Smooth muscle cell (in vitro differentiated cells): ENCODE measurements around the gene TRIM2. TPM values are rescaled to one million over a fixed set of nuclear protein-coding genes. Genes with fewer than 3 reads are reported as not detected.
A peak's percentile ranks its signal among the peaks of the same experiment; 100 is the strongest.

Source experiments
- DNase-seq: peaks from one replicate; lab custom pipeline; 2025; ENCODE audit not compliant: unreplicated experiment; lab: John Stamatoyannopoulos, UW
- H2AFZ ChIP-seq: fragments of 200-600 bp; sonication (generic); 2 replicates; pipeline ENCODE4 v1.6.0; 2016; ENCODE audit warnings: antibody characterized with exemption, low read depth, mild to moderate bottlenecking
- H3F3A ChIP-seq: fragments of 200-600 bp; sonication (generic); 2 replicates; pipeline ENCODE4 v1.6.0; 2017; ENCODE audit warnings: antibody characterized with exemption, low read depth
- H3K27ac ChIP-seq: fragments of 200-600 bp; sonication (generic); 2 replicates; pipeline ENCODE4 v1.5.1; 2016; ENCODE audit warnings: low read depth, mild to moderate bottlenecking
- H3K27me3 ChIP-seq: fragments of 200-600 bp; sonication (generic); 2 replicates; pipeline ENCODE4 v1.6.1; 2016; ENCODE audit warnings: low read depth, mild to moderate bottlenecking
- H3K36me3 ChIP-seq: fragments of 200-600 bp; sonication (generic); 2 replicates; pipeline ENCODE4 v1.5.1; 2016; ENCODE audit warnings: low read depth
- H3K4me1 ChIP-seq: fragments of 200-600 bp; sonication (generic); 2 replicates; pipeline ENCODE4 v1.5.1; 2016; ENCODE audit warnings: low read depth
- H3K4me2 ChIP-seq: fragments of 200-600 bp; sonication (generic); 2 replicates; pipeline ENCODE4 v1.6.0; 2016; ENCODE audit warnings: mild to moderate bottlenecking
- H3K4me3 ChIP-seq: fragments of 200-600 bp; sonication (generic); 2 replicates; pipeline ENCODE4 v1.5.1; 2016; ENCODE audit warnings: mild to moderate bottlenecking
- H3K79me2 ChIP-seq: fragments of 200-600 bp; sonication (generic); 2 replicates; pipeline ENCODE4 v1.6.0; 2016; ENCODE audit warnings: low read depth, mild to moderate bottlenecking
- H3K9ac ChIP-seq: fragments of 200-600 bp; sonication (generic); 2 replicates; pipeline ENCODE4 v1.6.0; 2016; ENCODE audit warnings: low read depth
- H3K9me3 ChIP-seq: fragments of 200-600 bp; sonication (generic); replicated peaks from 2 replicates; pipeline ENCODE4 v1.5.1; 2016; ENCODE audit warnings: low read depth
- H4K20me1 ChIP-seq: fragments of 200-600 bp; sonication (generic); 2 replicates; pipeline ENCODE4 v1.6.0; 2016; ENCODE audit warnings: low read depth
- CTCF ChIP-seq: fragments of 200-600 bp; sonication (generic); IDR thresholded peaks from 2 replicates; pipeline ENCODE4 v1.5.1; 2017; ENCODE audit warnings: borderline replicate concordance, mild to moderate bottlenecking, antibody characterized with exemption; ENCODE audit not compliant: insufficient read depth, poor library complexity, severe bottlenecking
- WGBS: methylation state at CpG from one replicate; pipeline ENCODE4 v1.1.7; 2016; ENCODE audit warnings: low lambda C conversion rate; 5-methylcytosine and 5-hydroxymethylcytosine counted together
- polyA plus RNA-seq: library from polyadenylated mRNA; unstranded; fragments of >200 nt; fragmentation: Nextera tagmentation; extraction: Ambion mirVana; gene quantifications from 2 replicates; pipeline ENCODE4 v1.2.1, GENCODE V29; 2016
- total RNA-seq: library from RNA; depleted of rRNA; stranded (reverse); fragments of >200 nt; gene quantifications from 2 replicates; pipeline ENCODE4 v1.2.3, GENCODE V29; 2014

TRIM2 gene
- total and polyA plus RNA-seq, 2 experiments from 2014 or later = 9.1 to 33.4 TPM

DNA sequence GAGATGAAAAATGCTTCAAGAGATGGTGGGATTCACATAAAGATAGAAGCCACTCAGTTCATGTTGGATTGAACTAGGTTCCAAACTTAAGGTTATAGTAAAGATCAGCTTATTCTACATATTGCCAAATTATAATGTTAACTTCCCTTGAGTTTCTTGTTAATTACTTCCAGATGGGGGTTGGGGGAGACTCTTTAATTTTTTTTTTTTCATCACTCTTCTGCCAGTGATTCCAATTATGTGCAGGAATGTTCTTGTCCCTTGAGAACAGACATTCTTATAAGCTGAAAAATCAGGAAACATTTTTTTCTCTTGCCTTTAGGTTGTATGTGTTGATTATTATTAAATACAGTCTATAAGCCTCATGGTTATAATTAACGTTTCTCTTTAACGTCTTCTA lies 170.2 kb downstream of the TRIM2 start:
- Histone ChIP-seq H3K4me1 (no peaks in the 10 kb centered on the region), H3K79me2 (no peaks in the 10 kb centered on the region), H3K27me3 (no peaks in the 10 kb centered on the region), H3K36me3 (no peaks in the 10 kb centered on the region), H3F3A (peaks cover 5% of the 10 kb centered on the region), H3K9ac (no peak overlapping the region), H3K9me3 (peaks cover 6% of the 10 kb centered on the region), H3K4me3 (no peak overlapping the region), H4K20me1 (no peaks in the 10 kb centered on the region), H3K4me2 (peak overlapping the region; percentile 2), H2AFZ (no peak overlapping the region), H3K27ac (no peak overlapping the region)
- no peak for DNase-seq
- 69% methylated on average over 2 of the region's 2 CpGs for WGBS
- no peak for TF ChIP-seq CTCF

- Histone ChIP-seq H4K20me1 (no peaks in the 10 kb centered on the region), H3K9me3 (peaks cover 6% of the 10 kb centered on the region), H3K9ac (no peak overlapping the region), H3K27me3 (no peaks in the 10 kb centered on the region), H3K4me2 (peak overlapping the region; percentile 2), H3K4me1 (no peaks in the 10 kb centered on the region), H3K36me3 (no peaks in the 10 kb centered on the region), H3F3A (peaks cover 5% of the 10 kb centered on the region), H3K79me2 (no peaks in the 10 kb centered on the region), H3K4me3 (no peak overlapping the region), H3K27ac (no peak overlapping the region), H2AFZ (no peak overlapping the region)
- DNase-seq = no peak
- 86% methylated on average over 1 of the region's 1 CpG for WGBS
- TF ChIP-seq CTCF = no peak
Observed at GRCh38 chr4:153375303-153375702, 171.1 kb downstream of the TRIM2 start.

- Histone ChIP-seq H2AFZ (no peak overlapping the region), H3K27me3 (no peaks in the 10 kb centered on the region), H3K36me3 (no peaks in the 10 kb centered on the region), H3K4me2 (no peak overlapping the region), H3K4me3 (no peak overlapping the region), H4K20me1 (no peaks in the 10 kb centered on the region), H3K4me1 (no peaks in the 10 kb centered on the region), H3K79me2 (no peaks in the 10 kb centered on the region), H3F3A (no peaks in the 10 kb centered on the region), H3K9ac (no peak overlapping the region), H3K9me3 (no peaks in the 10 kb centered on the region), H3K27ac (no peak overlapping the region)
- no peak for TF ChIP-seq CTCF
- 87% methylated on average over 4 of the region's 4 CpGs for WGBS
- no peak for DNase-seq
Observed at GRCh38 chr4:153383131-153383530, 178.9 kb downstream of the TRIM2 start.

DNA sequence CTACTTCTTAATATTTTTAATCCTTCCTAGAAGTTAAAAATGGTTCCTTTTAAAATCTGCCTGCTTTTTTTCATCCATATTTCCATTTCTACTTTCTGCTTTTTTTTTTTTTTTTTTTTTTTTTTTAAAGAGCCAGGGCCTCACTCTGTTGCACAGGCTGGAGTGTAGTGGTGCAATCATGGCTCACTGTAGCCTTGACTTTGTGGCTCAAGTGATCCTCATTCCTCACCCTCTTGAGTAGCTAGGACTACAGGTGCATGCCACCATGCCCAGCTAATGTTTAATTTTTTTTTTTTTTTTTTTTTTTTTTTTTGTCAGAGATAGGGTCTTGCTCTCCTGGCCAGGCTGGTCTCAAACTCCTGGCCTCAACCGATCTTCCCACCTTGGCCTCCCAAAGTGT lies 179.9 kb downstream of the TRIM2 start:
- Histone ChIP-seq H3K36me3 (no peaks in the 10 kb centered on the region), H3K4me2 (no peak overlapping the region), H3K27me3 (no peaks in the 10 kb centered on the region), H3K9ac (no peak overlapping the region), H3F3A (no peaks in the 10 kb centered on the region), H2AFZ (no peak overlapping the region), H3K79me2 (no peaks in the 10 kb centered on the region), H3K4me1 (no peaks in the 10 kb centered on the region), H3K27ac (no peak overlapping the region), H4K20me1 (no peaks in the 10 kb centered on the region), H3K9me3 (no peaks in the 10 kb centered on the region), H3K4me3 (no peak overlapping the region)
- 94% methylated on average over 1 of the region's 1 CpG for WGBS
- no peak for TF ChIP-seq CTCF
- DNase-seq = no peak
